ENCODE measurements around the gene GLIS2. TPM values are rescaled to one million over a fixed set of nuclear protein-coding genes. Genes with fewer than 3 reads are reported as not detected.

Gene GLIS2
- total RNA-seq, 2 experiments from 2014 or later: not detected

DNA sequence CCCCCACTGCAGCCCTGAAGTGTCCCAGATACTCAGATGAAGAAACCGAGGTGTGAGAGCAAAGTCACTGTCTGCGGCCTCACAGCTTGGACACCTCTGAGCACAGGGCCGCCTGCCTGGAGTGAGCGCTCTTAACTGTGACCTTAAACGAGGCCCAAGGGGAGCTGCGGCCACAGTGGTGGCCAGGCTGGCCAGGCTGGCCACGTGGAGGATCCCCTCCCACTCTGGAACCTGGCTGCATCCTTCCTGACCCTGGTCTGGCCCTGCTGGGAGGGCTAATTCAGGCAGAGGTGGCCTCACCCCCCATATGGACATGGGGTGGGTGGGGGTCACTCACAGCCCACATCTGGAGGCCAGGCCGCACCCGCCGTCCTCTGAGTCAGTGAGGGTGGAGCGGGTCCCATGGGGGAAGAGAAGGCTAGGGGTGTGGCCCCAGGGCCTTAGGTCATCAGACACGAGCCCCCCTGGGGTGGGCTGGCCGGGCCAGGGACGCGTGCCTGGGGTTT lies 62.3 kb downstream of the GLIS2 start:
- H3K36me3 ChIP-seq (ENCODE audit: insufficient read depth, low read length): peaks cover 63% of the 10 kb centered on the region
- peaks cover 56% of the 10 kb centered on the region for H3K4me1 ChIP-seq (ENCODE audit: insufficient read depth, low read length)
- Mint-ChIP-seq H3K36me3 (ENCODE audit: low read depth) (peaks cover 60% of the 10 kb centered on the region), H3K9me3 (no peaks in the 10 kb centered on the region), H3K27ac (peak overlapping the region; percentile 77), H3K4me1 (ENCODE audit: low read depth) (peaks cover 27% of the 10 kb centered on the region), H3K27me3 (no peaks in the 10 kb centered on the region), H3K4me3 (peak overlapping the region; percentile 78)
- H3K27ac ChIP-seq (ENCODE audit: low read depth in 1 of 2, low read length in 2 of 2): no peak overlapping the region
- intact Hi-C loops (cut with DNase I, micrococcal nuclease): no loop called here
- TF ChIP-seq, protein P1, sequence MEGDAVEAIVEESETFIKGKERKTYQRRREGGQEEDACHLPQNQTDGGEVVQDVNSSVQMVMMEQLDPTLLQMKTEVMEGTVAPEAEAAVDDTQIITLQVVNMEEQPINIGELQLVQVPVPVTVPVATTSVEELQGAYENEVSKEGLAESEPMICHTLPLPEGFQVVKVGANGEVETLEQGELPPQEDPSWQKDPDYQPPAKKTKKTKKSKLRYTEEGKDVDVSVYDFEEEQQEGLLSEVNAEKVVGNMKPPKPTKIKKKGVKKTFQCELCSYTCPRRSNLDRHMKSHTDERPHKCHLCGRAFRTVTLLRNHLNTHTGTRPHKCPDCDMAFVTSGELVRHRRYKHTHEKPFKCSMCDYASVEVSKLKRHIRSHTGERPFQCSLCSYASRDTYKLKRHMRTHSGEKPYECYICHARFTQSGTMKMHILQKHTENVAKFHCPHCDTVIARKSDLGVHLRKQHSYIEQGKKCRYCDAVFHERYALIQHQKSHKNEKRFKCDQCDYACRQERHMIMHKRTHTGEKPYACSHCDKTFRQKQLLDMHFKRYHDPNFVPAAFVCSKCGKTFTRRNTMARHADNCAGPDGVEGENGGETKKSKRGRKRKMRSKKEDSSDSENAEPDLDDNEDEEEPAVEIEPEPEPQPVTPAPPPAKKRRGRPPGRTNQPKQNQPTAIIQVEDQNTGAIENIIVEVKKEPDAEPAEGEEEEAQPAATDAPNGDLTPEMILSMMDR (IDR thresholded peaks at IDR 0.05): no peak
- CTCF ChIA-PET: interaction anchor here (2.3 kb wide), 1 partner anchor 25 kb away, joined by 8 read pairs; no protein-coding TSS in a partner anchor
- H3K9me3 ChIP-seq (ENCODE audit: control insufficient read depth in 1 of 2, insufficient read depth in 1 of 2, low read length in 2 of 2): no peaks in the 10 kb centered on the region
- ATAC-seq (ENCODE audit: poor library complexity) (no peak), DNase-seq (no peak)
- no peaks in the 10 kb centered on the region for H3K27me3 ChIP-seq (ENCODE audit: control insufficient read depth in 1 of 2, insufficient read depth in 2 of 2, low read length in 2 of 2)
- POLR2A ChIA-PET: no interaction called here
- H3K4me3 ChIP-seq (ENCODE audit: low read length): no peak overlapping the region

DNA sequence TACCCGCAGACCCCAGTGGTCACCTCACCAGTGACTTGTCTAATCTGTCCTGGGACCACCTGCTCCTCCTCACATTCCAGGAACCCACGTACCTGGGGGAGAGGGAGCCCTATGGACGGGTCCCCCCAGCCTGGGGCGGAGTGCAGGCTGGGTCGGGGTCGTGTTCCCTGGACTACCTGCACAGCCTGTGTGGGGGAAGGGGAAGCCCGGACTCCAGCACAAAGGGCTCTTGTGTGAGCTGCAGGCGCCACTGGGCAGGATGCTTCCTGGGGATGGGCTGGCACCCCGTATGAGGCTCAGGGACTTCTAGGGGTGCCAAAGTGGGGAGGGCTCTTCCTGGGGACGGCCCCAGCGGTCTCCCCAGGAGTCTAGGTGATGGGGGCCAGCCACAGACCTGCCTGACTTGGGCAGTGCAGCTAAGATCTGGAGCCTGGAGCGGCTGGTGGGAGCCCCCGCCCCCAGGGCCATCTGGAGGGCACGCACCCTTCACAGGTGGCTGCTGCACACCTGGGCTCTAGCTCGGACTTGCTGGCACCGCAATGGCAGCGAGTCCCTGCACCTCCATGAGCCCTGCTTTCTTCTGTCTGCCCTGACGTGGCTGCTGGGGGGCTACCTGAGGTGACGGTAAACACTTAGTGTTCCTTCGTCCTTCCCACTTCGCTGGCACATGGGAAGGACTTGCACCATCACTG lies 63.3 kb downstream of the GLIS2 start:
- CTCF ChIA-PET: interaction anchor here (0.6 to 2.3 kb wide), 2 partner anchors 24 to 40 kb away, joined by 3 to 8 read pairs; no protein-coding TSS in a partner anchor
- ATAC-seq (ENCODE audit: poor library complexity) (no peak), DNase-seq (no peak)
- intact Hi-C loops (cut with DNase I, micrococcal nuclease): no loop called here
- Mint-ChIP-seq H3K27me3 (no peaks in the 10 kb centered on the region), H3K9me3 (no peaks in the 10 kb centered on the region), H3K4me3 (peak overlapping the region; percentile 20), H3K4me1 (ENCODE audit: low read depth) (peaks cover 21% of the 10 kb centered on the region), H3K27ac (peak overlapping the region; percentile 73), H3K36me3 (ENCODE audit: low read depth) (peaks cover 65% of the 10 kb centered on the region)
- Histone ChIP-seq H3K27me3 (ENCODE audit: control insufficient read depth in 1 of 2, insufficient read depth in 2 of 2, low read length in 2 of 2) (no peaks in the 10 kb centered on the region), H3K36me3 (ENCODE audit: insufficient read depth, low read length) (peaks cover 68% of the 10 kb centered on the region), H3K4me3 (ENCODE audit: low read length) (no peak overlapping the region), H3K27ac (ENCODE audit: low read depth in 1 of 2, low read length in 2 of 2) (no peak overlapping the region), H3K4me1 (ENCODE audit: insufficient read depth, low read length) (peaks cover 49% of the 10 kb centered on the region), H3K9me3 (ENCODE audit: control insufficient read depth in 1 of 2, insufficient read depth in 1 of 2, low read length in 2 of 2) (no peaks in the 10 kb centered on the region)
- POLR2A ChIA-PET: no interaction called here
- TF ChIP-seq, protein P1 (IDR thresholded peaks at IDR 0.05): no peak

DNA sequence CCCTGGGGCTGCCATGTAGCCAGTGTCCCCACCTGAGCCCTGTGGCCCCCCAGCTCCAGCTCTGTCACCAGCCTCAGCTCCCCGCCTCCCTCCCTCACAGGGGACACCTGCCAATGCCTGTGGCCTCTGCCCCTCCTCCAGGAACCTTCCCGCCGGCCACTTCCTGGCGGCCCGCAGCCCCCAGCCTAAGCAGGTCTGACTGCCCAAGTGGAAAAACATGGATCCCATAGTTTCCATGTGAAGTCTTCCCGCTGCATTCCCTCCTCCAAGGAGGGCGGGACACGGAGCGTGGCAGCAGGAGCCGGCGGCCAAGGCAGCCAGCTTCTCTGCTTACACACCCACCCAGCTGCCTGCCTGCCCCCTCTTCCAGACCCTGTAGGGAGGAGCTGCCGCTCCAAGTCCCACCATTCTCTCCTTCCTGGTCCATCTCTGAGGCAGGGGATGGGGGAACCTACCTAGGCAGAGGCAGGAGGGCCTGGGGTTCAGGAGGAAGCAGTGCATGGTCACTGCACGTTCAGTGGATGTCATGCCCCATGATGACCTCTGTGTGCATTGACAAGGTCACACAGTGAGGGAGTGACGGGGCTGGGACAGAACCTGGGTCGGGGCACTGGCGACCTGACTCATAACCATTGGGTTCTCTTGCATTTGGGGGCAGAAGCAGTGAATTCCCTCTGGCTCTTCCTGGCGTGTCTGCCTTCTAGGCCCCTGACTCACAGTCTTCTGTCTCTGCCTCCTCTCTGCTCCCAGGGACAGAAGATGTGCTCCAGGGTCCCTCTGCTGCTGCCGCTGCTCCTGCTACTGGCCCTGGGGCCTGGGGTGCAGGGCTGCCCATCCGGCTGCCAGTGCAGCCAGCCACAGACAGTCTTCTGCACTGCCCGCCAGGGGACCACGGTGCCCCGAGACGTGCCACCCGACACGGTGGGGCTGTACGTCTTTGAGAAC lies 64.5 kb downstream of the GLIS2 start:
- Histone ChIP-seq H3K4me3 (ENCODE audit: low read length) (no peak overlapping the region), H3K27ac (ENCODE audit: low read depth in 1 of 2, low read length in 2 of 2) (no peak overlapping the region), H3K9me3 (ENCODE audit: control insufficient read depth in 1 of 2, insufficient read depth in 1 of 2, low read length in 2 of 2) (no peaks in the 10 kb centered on the region), H3K36me3 (ENCODE audit: insufficient read depth, low read length) (peaks cover 75% of the 10 kb centered on the region), H3K27me3 (ENCODE audit: control insufficient read depth in 1 of 2, insufficient read depth in 2 of 2, low read length in 2 of 2) (no peaks in the 10 kb centered on the region), H3K4me1 (ENCODE audit: insufficient read depth, low read length) (peaks cover 40% of the 10 kb centered on the region)
- TF ChIP-seq, protein P1 (IDR thresholded peaks at IDR 0.05): no peak
- intact Hi-C loops (cut with DNase I, micrococcal nuclease): no loop called here
- no peak for DNase-seq
- no peaks in the 10 kb centered on the region for H3K27me3 Mint-ChIP-seq
- H3K4me3 Mint-ChIP-seq: peak overlapping the region; percentile 60
- H3K36me3 Mint-ChIP-seq (ENCODE audit: low read depth): peaks cover 72% of the 10 kb centered on the region
- peak overlapping the region; percentile 73 for H3K27ac Mint-ChIP-seq
- H3K4me1 Mint-ChIP-seq (ENCODE audit: low read depth): peaks cover 13% of the 10 kb centered on the region
- POLR2A ChIA-PET: no interaction called here
- no peaks in the 10 kb centered on the region for H3K9me3 Mint-ChIP-seq
- no peak for ATAC-seq (ENCODE audit: poor library complexity)
- CTCF ChIA-PET: no interaction called here

All from CD4-positive, alpha-beta T cell (primary cell).